Activated T-cell treated with anti-CD3 and anti-CD28 coated beads, Interleukin-2, amount 50 U/mL, for 1 hour (primary cell): ENCODE data around the gene ADAMTS2.

ENCODE experiments used
- DNase-seq: peaks from one replicate; pipeline ENCODE4 v3.0.0-alpha.2; 2020

The ADAMTS2 gene

GRCh38 chr5:179153341-179153901 is 191.8 kb downstream of the ADAMTS2 start:
- DNase-seq, result no peak

DNA sequence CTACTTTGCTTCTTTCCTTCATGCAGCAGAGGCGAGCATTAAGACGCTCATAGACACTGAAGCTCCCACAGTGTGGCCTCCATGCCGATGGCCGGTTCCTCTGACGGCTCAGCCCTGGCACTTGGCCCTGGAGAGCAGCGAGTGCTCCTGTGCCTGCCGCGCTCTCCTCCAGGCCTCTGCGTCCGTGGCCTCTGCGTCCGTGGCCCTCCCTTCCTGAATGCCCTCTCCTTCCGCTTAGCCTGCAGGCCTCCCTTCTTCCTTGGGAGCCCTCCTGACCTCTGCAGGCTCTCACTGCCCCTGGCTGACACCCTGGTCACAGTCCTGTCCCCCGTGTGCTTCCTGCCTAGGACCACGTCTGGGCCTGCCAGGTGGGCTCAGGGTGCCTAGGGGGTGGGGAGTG is 192.3 kb downstream of the ADAMTS2 start:
- DNase-seq, result no peak

GRCh38 chr5:179152144-179152895 is 192.9 kb downstream of the ADAMTS2 start:
- no peak for DNase-seq

DNA sequence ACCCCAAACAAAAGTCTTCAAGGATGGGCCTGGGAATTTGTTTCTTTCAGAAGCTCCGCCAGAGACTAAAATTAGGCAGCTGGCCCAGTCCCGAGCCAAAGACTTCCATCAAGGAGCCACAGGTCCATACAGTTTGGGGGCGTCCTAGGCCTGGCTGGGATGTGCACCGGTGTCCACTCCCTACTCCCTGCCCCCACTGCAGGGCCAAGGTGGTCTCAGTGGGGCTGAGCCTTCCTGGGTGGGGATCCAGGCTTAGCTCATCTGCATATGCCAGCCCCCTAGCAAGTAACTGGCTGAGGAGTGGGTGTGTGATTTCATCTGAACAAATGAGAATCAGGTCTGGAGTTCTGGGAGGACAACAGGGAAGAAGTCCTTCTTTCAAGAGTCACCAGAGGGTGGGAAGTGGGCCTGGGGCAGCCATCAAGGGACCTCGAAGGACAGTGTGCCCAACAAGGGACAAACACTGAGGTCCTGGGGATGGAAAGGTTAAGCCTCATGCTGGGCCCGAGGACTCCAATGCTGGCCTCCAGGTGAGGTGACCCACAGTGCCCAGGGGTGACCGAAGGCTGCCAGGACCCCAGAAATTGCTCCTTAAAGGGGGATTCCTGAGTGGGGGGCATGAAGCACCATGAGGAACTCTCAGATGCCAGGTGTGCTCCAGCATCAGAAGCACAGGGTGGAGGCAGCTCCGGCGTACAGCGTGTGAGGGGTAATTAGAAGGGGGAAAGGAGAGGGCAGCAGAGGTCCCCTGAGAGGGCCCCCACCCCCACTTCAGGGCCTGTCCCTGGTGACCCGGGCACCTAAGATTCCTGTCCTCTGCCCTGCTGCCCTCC is 193.8 kb downstream of the ADAMTS2 start:
- no peak for DNase-seq

DNA sequence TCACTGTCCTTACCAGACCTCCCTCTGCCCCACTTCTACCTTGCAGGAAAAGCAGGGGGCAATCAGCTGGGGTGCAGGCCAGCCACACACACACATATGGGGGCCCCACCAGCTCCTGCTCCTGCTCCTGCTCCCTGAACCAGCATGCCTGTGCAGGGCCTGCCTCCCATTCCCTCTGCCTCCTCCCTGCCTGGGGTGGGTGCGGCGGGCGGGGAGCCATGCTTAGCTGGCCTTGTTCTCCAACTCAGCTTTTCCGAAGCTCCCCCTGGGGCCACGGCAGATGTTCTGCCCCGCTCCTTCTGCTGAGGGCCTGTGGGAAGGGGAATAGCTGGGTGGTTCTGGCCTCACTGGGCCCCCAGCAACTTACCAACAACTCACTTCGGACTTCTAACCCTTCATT is 195.2 kb downstream of the ADAMTS2 start:
- DNase-seq, result no peak

DNA sequence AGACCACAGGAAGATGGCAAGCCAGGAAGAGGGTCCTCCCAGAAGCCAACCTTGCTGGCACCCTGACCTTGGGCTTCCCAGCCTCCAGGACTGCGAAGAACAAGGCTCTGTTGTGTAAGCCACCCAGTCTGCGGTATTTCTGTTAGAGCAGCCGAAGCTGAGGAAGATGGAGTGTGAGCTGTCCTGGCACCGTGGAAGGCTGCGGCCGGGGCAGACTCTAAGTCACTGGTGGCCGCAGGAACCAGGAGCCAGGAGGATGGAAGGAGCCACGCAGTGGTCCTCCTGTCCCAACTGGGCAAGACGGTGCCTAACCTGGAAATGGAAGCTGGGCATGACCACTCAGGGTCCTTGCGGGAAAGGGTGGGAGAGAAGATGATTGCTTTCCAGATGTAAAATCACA is 196.0 kb downstream of the ADAMTS2 start:
- DNase-seq, result no peak

DNA sequence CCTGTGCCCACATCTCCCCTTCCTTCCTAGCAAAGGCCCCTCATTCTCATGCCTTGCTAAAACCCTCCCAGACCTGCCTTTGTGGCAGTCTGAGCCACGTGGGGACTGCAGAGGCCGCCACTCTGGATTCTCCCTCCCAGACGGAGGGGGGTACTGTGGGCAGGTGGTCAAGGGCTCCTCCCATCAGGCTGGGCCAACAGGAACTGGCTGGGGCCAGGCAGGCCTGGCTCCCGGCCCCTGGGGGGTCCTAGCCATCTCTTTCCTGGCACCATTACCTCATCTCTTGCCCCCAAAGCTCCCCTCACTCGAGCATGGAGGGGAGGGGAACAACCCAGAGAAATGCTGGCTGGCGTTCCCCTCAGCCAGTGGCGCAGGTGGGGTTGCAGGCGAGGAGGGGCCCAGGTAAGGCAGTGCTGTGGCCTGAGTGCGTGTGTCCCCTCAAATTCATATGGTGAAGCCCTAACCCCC is 196.5 kb downstream of the ADAMTS2 start:
- no peak for DNase-seq

DNA sequence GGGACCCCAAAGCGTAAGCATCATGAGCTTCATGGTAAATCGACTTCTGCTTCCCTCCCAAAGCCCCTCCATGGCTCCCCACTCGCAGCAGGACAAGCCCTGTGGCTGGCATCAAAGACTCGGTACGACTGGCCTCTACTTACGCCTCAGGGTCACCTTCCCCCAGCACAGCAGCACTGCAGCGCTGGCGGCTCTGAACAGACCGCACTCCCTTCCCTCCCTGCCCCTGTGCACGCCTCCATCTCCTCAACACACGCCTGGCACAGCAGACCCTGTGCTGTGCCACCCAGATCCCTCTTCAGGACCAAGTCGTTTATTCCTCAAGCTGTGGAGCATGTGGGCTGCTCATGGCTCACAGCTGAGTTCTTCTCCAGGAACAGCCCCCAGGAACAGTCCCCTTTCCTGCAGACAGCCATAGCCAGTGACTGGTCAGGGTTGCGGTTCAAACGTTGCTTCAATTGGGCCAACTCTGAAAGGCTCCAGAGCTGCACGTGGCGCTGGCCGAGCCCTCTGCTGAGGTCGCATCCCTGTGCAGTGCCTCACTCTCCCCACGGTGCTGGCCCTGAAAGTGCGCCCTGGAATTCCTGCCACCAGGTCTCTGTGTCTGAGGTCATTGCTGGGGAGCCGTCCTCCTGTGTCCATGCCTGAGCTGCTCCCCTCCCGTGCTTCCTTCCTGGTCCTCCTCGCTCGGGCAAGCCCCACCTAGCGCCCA is 197.1 kb downstream of the ADAMTS2 start:
- DNase-seq, result no peak

DNA sequence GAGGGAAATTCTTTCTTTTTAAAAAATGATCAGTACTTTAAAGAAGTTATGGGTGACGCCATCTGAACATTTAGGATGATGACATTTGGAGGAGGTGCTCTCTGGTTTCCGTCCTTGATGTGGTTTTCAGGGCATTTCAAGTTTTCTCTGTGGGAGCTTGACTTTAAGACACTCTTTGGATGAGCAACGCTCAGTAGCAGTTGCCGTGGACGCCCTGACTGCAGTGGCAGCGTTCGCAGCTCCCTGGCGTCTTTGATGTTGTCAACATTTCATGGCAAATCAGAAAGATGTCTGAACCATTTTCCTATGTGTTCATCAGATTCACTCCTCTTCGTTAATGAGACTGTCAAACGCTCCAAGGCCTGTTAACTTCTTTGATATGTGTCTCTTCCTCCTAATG is 199.0 kb downstream of the ADAMTS2 start:
- DNase-seq, result no peak

DNA sequence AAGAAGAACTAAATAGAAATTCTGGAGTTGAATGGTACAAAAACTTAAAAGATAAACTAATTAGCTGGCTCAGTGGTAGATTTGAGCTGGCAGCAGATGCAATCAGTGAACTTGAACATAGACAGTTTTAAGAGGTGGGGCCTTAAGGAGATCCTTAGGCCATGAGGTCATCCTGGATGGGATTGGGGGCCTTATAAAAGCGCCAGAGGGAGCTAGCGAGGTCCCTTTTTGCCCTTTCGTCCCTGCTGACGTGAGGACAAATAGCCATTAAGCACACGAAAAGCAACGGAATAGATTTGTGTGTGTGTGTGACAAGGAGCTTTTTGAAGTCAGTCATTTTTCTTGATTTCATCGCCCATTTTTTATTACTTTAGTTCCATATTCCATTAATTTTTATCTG is 201.8 kb downstream of the ADAMTS2 start:
- DNase-seq, result no peak

- DNase-seq, result no peak
Measured at GRCh38 chr5:179142434-179143198, 202.6 kb downstream of the ADAMTS2 start.

DNA sequence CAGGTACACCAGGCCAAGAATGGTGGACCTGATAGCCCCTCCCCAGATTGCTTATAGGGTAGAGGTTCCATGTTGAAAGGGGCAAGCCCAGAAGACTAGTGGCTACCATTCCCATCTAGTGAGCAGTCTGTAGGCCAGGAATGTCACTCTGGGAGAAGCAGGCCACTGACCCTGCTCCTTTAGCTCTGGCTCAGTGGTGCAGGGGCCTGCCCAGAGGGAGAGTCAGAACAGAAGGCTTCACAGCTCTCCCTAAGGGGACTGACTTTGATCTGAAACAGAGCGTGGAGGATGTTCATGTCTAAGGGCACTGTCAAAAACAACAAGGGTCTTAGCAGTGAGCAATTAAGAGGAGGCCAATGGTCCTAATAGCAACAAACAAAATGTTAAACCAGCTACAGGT is 203.4 kb downstream of the ADAMTS2 start:
- DNase-seq, result no peak

- DNase-seq, result no peak
Measured at GRCh38 chr5:179140293-179140692, 205.0 kb downstream of the ADAMTS2 start.

GRCh38 chr5:179139936-179140235 is 205.4 kb downstream of the ADAMTS2 start:
- no peak for DNase-seq

- DNase-seq, result no peak
Measured at GRCh38 chr5:179139111-179139935, 205.9 kb downstream of the ADAMTS2 start.

DNA sequence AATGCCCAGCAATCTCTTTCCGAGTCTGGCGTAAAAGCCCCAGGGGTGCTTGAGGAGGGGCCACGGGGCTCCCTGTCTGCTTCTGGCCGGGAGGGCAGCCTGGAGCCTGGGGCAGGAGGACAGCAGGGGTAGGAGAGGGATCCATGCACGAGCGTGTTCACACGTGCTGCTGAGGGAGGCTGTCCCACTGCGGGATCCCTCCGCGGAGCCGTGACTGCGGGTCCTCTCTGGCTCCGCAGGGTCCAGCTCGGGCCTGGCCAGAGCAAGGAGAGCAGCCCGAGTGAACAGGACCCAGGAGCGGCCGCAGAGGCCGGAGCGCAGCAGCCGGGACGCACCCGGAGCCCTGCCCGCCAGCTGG is 206.7 kb downstream of the ADAMTS2 start:
- no peak for DNase-seq

GRCh38 chr5:179137643-179138567 is 207.4 kb downstream of the ADAMTS2 start:
- no peak for DNase-seq

DNA sequence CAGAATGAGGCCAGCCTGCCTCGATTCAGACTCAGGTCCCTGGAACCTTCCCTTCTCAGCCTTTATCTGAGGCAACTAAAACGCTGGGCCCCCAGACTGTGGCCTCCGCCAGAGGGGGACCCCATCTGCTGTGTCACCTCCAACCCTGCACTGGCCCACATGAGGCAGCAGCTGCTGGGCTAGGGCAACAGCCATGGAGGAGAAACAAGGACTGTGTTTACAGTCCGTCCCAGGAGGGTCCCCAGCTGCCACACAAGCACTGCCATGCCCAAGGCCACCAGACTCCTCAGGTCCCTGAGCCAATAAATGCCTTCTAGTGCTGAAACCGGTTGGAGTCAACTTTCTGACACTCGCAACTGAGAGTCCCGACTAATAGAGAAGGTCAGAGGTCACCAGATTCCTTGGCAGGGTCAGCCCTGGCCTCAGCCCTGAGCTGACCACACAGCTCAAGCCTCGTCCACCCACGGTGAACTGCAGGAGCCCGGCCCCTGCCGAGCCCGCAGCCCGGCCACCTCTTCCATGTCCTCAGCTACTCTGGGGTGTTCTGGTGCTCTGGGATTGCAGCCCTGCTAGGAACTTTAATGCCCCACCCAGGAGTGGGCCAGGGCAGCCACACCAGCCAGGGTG is 208.1 kb downstream of the ADAMTS2 start:
- DNase-seq, result no peak

GRCh38 chr5:179135441-179136215 is 209.6 kb downstream of the ADAMTS2 start:
- DNase-seq, result no peak
